Hematopoietic multipotent progenitor cell treated with erythropoietin and hydrocortisone succinate and interleukin-3 and kit ligand, for 8 days (in vitro differentiated cells): ENCODE results near the gene TRABD2B.

ENCODE experiments used
- DNase-seq: peaks from one replicate; pipeline ENCODE4 v3.0.0-alpha.2; 2015

TRABD2B gene

DNA sequence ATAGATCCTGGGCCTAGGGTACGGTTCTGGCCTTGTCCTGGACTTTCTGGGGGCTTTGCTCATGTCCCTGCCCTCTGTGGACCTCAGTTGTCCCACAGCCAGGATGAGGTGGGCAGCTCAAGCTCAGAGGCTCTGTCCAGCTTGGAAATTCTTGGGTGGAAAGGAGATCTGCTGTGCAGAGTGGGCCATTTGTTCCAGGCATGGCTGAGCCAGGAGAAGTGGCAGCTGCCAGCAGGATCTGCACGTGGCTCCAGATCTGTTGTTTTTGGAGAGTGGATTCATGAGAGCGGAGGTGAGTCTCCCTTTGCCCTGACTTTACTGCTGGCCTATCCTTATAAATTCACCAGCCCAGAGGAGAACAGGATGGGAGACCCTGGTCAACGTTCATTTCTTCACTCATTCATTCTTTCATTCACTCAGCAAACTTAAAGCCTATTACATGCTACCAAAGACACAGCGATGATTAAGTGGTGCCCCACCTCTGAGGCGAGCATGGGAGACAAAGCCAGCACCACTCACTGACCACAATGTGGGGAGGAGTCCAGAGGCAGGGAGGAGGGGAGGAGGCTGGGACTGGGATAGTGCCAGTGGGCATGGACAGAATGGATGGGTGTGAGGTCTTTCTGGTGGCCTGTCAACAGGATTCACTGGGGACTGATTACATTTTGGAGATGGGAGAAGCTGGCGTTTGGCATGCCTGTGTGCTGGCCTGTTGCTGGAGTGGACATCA is 205.1 kb downstream of the TRABD2B start:
- no peak for DNase-seq

DNA sequence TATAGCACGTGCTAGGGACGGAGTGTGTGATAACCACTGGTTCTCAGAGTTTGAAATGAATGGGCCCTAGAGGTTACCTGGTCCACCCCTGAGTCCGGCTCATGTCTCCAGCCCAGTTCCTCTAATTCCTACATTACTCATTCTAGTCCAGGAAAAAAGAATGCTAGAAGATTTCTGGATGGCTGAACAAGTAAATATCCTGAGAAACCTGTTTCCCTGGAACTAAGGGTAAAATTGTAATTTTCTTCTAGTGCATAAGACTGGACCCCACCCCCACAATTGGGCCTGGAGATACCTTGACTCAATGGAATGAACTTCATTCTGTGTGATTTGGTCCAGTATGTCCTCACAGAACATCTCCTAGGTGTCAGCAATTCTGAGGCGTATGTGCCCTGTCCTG is 208.4 kb downstream of the TRABD2B start:
- DNase-seq = no peak

DNA sequence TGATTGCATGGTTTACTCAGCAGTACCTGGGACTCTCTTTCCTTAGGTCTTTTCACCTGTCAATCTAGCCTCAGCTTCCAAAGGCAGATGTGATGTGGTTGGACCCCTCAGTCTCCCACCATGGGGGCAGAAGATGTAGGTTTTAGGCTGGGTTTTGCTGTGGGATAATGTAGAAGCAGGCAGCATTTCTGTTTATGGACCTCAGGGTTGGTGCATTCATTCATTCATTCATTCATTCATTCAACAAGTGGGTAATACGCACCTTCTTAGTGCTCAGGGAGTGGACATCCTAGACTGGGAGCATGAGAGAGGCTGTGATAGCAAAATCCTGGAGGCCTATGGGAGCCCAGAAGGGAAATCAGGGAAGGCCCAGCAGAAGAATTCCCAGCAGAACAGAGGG is 209.6 kb downstream of the TRABD2B start:
- no peak for DNase-seq

DNA sequence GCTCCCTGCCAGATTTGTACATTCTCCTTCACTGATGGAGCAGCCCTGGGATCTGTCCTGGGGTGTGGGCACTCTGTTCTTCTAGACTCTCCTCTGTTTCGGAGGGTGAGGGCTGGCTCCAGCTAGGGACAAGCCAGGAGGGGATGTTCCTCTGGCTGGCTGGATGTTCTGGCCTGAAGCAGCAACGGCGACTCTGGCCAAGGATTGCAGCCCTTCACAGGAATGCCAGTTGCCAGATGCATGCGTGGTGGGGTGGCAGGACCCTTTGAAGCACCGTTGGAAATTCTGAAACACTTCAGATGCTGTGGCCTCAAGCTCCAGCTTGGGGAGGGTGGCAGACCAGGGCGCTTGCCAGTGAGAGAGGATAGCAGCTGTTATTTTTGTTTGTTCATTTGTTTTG is 210.9 kb downstream of the TRABD2B start:
- no peak for DNase-seq

DNA sequence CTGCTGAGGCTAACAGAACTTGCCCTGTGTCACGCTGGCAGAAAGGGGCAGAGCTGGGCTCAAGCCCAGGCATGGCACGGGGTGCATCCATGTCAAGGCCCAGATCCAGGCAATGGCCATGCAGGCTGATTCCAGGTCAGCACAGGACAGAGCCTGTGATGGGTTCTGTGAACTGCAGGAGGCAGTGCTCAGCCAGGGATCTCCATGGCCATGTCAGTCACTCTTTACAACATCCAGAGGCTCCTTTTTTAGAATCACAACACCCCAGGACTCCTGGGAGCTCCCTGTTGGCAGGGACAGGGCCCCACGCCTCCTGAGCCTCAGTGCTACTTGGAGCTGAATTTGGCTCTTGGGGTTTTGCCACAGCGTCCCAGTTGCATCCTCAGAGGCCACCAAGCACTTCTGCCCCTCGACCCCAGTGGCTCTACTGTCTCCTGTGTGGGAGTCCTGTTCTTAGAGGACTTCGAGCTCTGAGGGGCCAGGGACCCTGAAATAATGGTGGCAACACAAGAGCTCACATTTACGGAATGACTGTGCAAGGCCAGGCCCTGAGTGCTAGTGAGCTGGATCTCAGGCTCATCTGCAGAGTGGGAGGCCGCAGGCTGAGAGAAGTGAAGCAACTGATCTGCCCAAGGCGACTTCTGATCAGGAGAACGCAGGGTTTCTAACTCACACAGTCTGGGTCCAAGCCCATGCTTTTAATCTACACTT is 211.5 kb downstream of the TRABD2B start:
- no peak for DNase-seq

DNA sequence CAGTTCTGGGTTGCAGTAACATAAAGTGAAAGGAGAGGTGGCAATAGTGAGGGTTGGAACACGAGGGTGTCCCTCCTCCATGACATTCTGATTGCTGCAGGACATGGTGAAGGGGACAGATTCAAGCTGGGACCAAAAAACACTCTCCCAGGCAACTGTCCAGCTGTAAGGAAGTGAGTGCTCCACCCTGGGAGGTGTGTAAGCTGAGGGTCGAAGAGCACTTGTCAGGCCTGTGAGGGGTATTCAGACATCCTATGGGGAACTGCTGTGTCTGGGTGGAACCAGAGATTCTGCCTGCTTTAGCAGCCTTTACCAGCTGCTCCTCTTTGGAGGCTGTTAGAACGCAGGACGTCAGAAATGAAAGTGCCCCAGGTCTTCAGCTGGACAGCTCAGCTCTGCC is 212.1 kb downstream of the TRABD2B start:
- no peak for DNase-seq

DNA sequence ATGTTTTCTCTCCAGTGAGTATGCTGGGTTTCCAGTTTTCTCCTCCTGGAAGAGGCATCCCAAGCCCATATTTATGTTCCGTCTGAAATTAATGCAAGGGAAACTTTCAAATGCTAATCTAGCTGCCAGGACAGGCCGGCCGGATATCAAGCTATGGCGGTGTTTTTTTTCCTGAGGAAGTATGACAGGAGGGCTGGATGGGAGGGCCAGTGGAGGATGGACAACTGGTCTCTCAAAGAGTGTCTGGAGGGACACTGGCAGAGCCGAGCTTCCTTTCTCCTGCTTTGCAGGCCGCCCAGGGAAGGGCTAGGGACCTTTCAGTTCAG is 212.7 kb downstream of the TRABD2B start:
- DNase-seq = no peak

DNA sequence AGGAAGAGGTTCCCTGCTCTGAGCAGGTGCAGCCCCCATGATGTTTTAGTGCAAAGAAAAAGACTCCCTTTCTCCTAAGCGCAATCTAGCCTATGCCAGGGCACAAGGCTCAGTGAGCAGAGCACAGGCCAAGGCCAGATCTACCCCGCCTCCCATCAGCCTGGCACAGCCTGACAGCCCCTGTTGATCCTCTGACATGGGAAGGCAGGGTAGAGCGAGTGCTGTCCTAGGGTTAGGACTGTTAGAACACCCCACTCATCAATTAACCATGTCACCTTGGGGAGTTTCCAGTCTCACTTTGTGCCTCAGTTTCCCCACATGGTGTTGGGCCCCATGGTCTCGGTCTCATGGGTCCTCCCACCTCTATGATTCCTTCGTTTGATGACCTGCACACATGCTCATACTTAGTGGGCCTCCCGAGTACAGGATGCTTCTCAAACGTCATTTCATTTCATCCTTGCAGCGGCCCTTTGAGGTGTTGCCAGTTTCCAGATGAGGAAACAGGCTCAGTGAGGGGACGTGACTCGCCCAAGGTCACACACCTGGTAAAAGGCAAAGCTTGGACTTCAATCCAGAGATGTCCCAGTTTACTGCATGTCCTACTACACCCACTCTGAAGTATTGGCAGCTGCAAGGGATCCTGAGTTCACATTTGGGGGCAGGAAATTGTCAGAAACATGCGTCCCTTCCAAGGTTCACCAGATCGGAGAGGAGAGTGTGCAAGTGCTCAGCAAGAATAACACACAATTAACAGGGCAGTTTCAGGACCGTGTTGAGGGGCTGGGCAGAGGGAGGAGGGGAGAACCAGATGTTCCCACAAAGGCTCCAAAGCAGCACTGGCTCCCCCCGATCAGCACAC is 213.3 kb downstream of the TRABD2B start:
- no peak for DNase-seq

DNA sequence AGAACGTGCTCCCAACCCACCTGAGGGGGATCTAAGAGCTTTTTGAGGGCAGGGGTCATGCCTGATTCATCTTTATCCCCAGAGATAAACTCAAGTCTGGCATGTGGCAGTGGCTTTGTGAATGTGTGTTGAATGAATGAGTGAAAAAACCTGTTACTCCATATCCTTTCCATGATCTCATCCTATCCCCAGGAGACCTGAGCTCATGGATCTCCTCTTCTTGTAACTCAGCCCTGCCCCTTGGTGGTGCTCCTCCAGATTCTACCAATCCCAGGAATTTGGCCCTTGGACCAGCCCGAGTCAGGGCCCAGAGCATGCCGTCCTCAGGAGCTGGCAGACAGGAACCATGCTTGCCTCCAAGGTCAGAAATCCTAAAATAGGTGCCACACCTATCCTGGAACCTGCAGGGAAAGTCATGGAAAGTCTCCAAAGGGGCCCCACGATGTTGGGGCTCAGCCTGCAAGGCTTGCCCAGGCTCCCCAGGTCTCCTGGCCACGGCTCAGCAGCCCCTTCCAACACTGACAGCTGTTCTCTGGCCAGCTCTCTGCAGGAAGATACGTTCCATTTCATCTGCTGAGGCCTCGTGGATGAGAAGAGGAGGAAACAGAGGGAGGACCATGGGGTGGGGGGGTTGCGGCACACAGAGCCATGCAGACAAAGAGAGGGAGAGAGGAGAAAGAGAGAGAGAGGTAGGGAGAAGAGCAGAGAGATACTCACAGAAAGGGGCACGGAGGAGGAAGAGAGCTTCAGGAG is 214.6 kb downstream of the TRABD2B start:
- no peak for DNase-seq

DNA sequence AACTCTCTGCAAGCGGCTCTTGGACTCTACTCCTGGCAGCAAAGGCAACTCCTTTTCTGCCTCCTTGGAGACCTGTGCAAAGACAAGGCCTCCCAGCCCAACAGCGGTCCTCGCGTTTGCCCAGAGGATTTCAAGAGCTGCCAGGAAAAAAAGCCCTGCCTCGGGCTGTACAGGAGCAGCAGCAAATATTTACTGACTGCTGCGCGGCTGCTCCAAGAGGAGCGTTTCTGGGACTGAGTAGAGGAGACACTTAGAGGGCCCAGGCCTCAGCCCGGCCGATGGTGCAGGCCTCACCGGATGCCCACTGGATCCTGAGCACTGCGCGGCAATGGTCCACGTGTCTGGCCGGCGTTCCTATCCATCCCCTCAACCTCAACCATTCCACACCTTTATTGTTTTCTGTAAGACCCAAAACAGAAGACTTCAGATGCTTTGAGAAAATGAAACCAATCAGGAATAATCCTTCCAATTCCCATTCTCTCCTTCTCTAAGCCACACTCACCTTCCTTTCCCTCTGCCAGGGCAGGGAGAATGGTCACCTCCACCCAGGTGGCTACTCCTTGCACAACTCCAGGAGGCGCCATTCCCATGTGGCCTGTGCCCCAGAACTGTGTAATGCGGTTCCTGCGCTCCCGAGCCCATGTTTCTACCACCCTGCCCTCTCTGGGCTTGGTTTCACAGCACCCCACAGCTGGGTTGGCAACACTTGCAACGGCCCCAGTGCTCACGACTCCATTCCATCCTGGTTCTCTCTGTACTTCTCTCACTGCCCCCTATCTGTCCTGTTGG is 215.8 kb downstream of the TRABD2B start:
- no peak for DNase-seq

DNA sequence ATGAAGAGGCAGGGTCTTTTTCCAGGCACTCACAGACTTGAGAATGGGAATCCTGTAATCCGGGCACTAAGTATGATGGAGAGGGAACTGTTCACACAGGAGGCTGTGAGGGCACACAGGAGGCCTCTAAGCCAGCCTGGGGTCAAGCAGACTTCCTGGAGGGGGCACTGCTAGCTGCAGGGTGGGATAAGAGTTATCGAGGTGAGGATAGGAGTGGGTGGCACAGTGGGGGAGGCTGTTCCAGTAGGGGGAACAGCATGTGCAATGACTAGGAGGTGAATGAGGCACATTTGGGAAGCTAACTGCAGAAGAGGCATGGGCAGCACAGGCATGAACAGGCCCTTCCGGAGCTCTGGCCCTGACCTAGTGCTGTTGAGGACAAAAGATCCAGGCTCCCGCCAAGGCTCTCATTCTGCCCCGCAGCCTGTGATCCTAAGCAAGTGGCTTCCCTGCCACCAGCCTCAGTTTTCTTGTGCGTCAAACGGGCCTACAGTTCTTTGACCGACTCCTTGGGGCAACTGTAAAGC is 216.7 kb downstream of the TRABD2B start:
- no peak for DNase-seq

DNA sequence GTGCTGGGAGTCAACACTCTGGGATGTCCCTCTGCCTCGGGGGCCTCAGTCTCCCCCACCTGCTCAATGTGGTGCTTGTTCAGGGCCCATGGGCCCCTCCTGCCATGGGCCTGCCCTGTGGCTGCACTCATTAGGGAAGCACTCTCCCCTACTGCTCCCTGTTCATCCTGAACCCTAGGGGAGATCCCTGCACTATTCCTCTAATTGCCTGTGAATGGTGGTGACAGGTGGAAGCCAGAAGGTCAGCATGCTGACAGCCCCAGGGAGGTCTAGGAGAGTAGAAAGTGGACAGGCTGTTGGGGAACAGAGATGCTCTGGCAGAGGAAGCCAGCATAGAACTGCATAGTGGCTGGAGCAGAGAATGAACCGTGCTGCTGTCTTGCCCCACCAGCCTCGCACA is 217.6 kb downstream of the TRABD2B start:
- DNase-seq = no peak

DNA sequence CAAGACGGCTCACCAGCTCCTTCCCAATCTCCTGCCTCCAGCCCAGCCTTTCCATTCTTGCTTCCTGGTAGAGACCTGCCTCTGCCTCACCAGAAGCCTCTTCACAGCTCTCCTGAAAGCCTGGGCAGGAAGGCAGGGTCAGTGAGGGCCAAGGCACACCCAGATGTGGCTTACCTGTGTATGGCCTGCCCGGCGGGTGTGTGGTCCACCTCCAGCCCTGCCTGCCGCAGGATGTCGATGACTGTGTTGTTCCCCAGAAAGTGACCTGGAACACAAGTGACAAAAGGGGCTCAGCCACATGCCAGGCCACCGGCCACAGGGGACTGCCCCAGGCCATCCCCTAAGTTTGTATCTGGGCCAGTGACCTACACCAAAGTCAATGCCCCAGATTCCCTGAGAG is 218.9 kb downstream of the TRABD2B start:
- no peak for DNase-seq

DNA sequence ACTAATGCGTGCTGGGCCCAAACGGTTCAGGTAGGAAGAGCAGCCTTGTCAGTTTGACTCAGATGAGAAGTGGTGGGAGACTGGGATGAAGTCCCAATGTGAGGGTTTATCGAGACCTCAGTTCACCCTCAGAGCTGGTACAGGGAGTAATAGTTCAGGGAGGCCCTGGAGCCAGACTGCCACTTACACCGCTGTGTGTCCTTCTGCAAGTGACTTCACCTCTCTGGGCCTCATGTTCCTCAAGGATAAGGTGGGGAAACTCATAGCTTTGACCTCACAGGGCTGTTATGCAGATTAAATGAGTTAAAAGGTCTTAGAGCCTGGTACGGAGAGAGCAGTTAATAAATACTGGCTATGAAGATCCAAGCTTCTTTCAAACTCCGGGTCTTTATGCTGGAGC is 219.9 kb downstream of the TRABD2B start:
- DNase-seq = no peak

DNA sequence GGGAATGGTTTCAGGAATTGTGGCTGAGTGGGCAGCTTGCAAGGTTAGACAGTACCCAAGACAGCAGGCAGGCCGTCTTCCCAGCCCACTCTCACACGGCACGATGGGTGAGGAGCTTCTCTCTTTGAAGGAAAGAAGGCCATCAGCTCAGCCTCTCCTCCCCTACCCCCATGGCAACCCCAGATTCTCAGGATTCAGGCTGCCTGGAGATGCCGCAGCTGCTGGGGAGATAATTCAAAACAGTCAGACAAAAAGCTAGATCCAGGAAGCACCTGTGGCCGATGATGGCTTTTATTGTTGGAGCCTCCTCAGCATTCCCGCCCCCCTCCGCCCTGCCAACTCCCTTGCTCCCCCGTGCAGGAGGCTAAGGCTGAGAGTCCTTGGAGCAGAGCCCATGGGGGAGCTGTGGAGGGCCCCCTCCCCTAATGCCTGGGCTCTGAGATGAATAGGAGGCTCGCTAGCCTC is 220.5 kb downstream of the TRABD2B start:
- no peak for DNase-seq

DNA sequence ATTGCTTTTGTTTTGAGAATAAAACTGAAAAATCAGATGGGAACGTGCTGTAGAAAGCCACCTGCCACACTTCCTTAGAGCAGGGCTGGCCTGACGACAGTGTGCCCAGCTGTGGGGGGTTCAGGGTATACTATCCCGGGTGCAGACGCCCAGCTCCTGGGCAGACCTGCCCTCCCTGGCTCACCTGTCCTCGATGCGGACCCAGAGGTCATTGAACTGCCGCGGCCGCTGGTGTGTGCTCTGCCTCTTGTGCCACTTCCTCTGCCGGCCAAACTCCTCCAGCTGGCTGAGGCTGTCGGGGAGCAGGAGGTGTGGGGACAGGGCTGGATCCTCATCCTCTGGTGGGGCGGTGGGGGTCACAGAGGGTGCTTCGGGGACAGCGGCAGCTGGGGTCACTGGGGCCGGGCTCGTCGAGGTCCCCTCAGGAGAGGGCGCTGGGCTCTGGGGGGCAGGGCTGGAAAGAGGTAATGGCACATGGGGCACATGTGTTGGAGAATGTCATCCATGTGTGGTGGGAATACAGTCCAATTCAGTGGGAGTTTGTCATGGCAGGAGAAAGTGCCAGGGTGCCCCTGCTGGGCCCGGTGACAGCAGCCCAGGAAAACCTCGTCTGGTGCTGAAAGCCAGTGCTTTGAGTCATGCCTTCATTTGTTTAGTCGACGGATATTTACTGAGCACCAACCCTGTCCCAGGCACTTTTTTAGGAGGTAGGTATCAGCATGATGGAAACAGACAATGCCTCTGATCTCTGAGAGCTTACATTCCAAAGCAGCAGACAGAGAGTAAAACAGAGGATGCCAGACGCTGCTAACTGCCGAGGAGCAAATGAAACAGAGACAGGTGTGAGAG is 222.0 kb downstream of the TRABD2B start:
- no peak for DNase-seq

DNA sequence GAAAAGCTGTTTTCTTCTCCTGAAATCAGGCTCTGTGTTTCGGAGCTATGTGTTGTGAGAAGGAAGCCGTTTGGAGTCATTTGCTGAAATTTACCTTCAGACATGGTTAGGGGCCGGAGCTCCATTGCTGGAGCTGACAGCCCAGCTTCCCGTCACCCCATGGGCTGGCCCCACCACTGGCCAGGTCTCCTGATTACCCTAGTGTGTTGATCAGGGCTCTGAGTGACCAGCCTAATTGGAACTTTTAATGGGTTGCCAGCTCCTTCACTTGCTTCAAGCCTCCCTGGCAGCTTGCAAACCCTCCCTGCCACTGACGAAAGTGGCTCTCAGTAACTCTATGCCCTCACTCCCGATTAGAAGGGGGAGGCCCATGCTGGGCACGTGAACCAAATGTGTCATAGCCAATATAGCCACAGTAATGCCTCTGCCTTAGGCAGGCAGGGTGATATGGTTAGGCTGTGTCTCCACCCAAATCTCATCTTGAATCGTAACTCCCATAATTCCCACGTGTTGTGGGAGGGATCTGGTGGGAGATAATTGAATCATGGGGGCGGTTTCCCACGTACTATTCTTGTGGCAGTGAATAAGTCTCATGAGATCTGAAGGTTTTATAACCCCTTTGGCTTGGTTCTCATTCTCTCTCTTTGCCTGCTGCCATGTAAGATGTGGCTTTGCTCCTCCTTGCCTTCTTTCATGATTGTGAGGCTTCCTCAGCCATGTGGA is 224.1 kb downstream of the TRABD2B start:
- no peak for DNase-seq

DNA sequence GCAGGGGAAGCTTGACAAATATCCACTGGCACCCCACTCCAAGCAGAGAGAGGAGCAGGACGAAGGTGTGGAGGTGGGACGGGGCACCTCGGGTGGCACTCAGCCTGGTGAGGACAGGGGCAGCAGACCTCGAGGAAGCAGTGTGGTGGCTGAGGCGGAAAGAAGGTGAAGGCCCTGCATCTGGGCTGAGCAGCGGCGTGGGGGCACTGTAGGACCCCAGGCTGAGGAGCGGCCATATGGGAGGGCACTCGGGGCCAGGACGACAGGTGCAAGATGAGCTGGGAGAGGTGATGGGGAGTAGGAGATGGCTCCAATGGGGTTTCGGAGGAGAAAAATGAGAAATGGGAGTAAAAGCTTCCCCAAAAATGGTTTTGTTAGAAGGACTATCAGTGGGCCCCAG is 224.9 kb downstream of the TRABD2B start:
- DNase-seq = no peak

DNA sequence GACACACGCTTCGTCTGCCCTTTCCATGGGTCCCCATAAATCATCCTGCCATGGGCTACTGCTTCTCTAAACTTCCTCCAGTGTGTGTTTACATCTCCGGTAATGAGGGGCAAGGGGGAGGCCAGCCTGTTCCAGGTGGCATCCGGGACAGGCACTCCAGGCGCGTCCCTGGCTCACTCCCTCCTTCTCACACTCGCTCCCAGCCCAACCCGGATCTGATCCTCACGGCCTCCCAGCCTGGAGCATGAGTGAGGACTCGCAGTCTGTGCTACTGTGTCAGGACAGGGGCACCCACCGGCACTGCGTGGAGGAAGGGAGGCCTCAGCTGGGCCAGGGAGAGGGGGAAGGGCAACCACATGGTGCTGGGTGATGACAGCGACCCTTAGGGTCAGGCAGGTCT is 225.4 kb downstream of the TRABD2B start:
- DNase-seq = no peak

DNA sequence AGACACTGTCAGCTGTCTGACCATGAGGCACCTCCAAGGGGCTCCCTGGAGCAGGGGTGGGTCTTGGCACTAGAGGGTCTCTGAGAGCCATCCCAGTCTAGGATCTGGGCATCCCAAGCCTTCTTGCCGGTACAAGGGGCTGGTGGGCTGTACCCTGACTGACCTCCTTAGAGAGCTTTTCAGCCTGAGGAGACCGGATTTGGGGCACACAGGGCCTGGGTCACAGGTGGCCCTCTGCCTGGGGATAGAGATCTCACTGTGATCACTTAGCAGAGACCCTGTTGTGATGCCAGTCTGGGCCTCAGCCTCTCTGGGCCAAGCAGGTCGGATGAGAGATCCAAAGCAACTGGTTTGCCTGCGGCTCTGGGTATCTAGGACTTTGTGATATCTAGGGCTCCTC is 227.2 kb downstream of the TRABD2B start:
- DNase-seq = no peak
